Peyer's patch (tissue), 4 donors: ENCODE results near the gene RDH12. TPM values are rescaled to one million over a fixed set of nuclear protein-coding genes. Genes with fewer than 3 reads are reported as not detected.
A peak's percentile ranks its signal among the peaks of the same experiment; 100 is the strongest.

ENCODE experiments used
- DNase-seq, 3 donors: peaks; one replicate each; pipeline ENCODE4 v3.0.0-alpha.2; 2017 to 2019
- H3K27ac ChIP-seq, 4 donors: fragments of 200-600 bp; sonication (generic); one replicate each; pipeline ENCODE4 v1.5.1; 2016 to 2019
- H3K27me3 ChIP-seq, 2 donors: fragments of 200-600 bp; sonication (generic); one replicate each; pipeline ENCODE4 v1.5.1; 2019
- H3K36me3 ChIP-seq, 3 donors: fragments of 200-600 bp; sonication (generic); one replicate each; pipeline ENCODE4 v1.5.1; 2016 to 2019
- H3K4me1 ChIP-seq, 4 donors: fragments of 200-600 bp; sonication (generic); one replicate each; pipeline ENCODE4 v1.5.1; 2016 to 2019
- H3K4me3 ChIP-seq, 4 donors: fragments of 200-600 bp; sonication (generic); 1 replicate in 3 of 4; 2 replicates in 1 of 4; pipeline ENCODE4 v1.5.1; 2016 to 2019; ENCODE audit warnings: mild to moderate bottlenecking in 1 of 4
- H3K9me3 ChIP-seq, 4 donors: fragments of 200-600 bp; sonication (generic); one replicate each; pipeline ENCODE4 v1.5.1; 2016 to 2019; ENCODE audit warnings: mild to moderate bottlenecking in 1 of 4
- CTCF ChIP-seq, 6 experiments: fragments of 450-650 bp in 4 of 6; fragments of 200-600 bp in 2 of 6; sonication (generic) in 1 of 6; IDR thresholded peaks; one replicate each; pipeline ENCODE4 v1.5.1; 2017 to 2019; ENCODE audit warnings: antibody characterized with exemption in 6 of 6, mild to moderate bottlenecking in 3 of 6, moderate library complexity in 1 of 6
- POLR2A ChIP-seq, 2 donors: fragments of 450-650 bp; IDR thresholded peaks; one replicate each; pipeline ENCODE4 v1.5.1; 2017; ENCODE audit warnings: antibody characterized with exemption in 2 of 2, mild to moderate bottlenecking in 2 of 2, moderate library complexity in 2 of 2
- total RNA-seq, 4 donors: library from RNA; depleted of rRNA; stranded (reverse); fragments of >200 nt; gene quantifications; one replicate each; pipeline ENCODE4 v1.1.0, GENCODE V29; 2016

The RDH12 gene
- total RNA-seq, 4 donors from 2014 or later: not detected

DNA sequence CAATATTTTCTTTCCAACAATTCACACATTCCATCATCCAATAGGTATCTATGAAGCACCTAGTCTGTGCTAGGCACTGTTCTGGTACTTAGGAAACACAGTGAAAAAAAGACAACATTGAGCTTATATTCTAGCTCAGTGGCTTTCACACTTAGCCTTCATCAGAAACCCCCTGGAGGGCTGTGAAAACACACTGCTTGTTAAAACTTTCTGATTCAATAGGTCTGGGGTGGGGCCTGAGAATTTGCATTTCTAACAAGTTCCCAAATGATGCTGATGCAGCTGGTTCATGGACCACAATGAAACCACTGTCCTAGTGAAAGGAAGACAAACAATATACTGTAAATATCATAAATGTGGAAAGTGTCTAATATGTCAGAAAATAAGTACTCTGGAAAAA, 33.1 kb upstream of the RDH12 start:
- no peaks in the 10 kb centered on the region for H3K9me3 ChIP-seq
- DNase-seq: no peak
- peaks cover 0 to 30% (median 2%) of the 10 kb centered on the region in 4 donors for H3K4me1 ChIP-seq
- H3K27me3 ChIP-seq: no peaks in the 10 kb centered on the region
- H3K36me3 ChIP-seq: no peaks in the 10 kb centered on the region
- no peak overlapping the region for H3K4me3 ChIP-seq
- TF ChIP-seq POLR2A (IDR thresholded peaks at IDR 0.05) (no peak), CTCF (IDR thresholded peaks at IDR 0.05) (no peak)
- H3K27ac ChIP-seq: no peak overlapping the region

DNA sequence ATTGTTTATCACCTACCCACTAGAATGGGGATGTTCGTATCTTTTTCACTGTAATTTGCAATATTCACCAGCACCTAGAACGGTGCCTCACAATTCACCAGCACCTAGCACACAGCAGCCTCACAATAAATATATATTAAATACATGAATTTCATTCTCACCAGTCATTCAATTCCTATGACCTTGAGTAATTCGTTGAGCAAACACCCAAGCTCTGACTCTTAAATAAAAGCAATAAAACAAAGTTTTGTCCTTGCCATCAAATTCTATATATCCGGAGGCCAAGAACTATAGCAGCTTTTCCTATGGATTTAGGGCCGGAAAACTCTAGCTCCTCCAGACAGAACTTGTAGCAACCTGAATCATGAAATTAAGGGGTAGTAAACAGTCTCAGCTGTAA, 28.2 kb upstream of the RDH12 start:
- no peaks in the 10 kb centered on the region for H3K9me3 ChIP-seq
- H3K4me3 ChIP-seq: peak overlapping the region; percentile 75 to 93 (median 89)
- no peak for DNase-seq
- H3K4me1 ChIP-seq: peaks cover 0 to 26% (median 2%) of the 10 kb centered on the region in 4 donors
- TF ChIP-seq CTCF (IDR thresholded peaks at IDR 0.05) (no peak), POLR2A (IDR thresholded peaks at IDR 0.05) (no peak)
- H3K27ac ChIP-seq: peak overlapping the region in 1 of 4 donors; percentile 95
- H3K27me3 ChIP-seq: no peaks in the 10 kb centered on the region
- H3K36me3 ChIP-seq: peaks cover 0 to 6% (median 0%) of the 10 kb centered on the region in 3 donors

- H3K27ac ChIP-seq: peak overlapping the region; percentile 93 to 97 (median 96)
- TF ChIP-seq POLR2A (IDR thresholded peaks at IDR 0.05): no peak
- peak in 3 of 6 experiments; percentile 16 to 24 (median 21) for TF ChIP-seq CTCF (IDR thresholded peaks at IDR 0.05)
- H3K9me3 ChIP-seq: no peaks in the 10 kb centered on the region
- peak overlapping the region; percentile 75 to 93 (median 89) for H3K4me3 ChIP-seq
- H3K27me3 ChIP-seq: no peaks in the 10 kb centered on the region
- peaks cover 0 to 6% (median 0%) of the 10 kb centered on the region in 3 donors for H3K36me3 ChIP-seq
- H3K4me1 ChIP-seq: peaks cover 0 to 26% (median 2%) of the 10 kb centered on the region in 4 donors
- peak; percentile 64 to 83 (median 79) for DNase-seq
Observed at GRCh38 chr14:67674139-67674479, 27.6 kb upstream of the RDH12 start.

DNA sequence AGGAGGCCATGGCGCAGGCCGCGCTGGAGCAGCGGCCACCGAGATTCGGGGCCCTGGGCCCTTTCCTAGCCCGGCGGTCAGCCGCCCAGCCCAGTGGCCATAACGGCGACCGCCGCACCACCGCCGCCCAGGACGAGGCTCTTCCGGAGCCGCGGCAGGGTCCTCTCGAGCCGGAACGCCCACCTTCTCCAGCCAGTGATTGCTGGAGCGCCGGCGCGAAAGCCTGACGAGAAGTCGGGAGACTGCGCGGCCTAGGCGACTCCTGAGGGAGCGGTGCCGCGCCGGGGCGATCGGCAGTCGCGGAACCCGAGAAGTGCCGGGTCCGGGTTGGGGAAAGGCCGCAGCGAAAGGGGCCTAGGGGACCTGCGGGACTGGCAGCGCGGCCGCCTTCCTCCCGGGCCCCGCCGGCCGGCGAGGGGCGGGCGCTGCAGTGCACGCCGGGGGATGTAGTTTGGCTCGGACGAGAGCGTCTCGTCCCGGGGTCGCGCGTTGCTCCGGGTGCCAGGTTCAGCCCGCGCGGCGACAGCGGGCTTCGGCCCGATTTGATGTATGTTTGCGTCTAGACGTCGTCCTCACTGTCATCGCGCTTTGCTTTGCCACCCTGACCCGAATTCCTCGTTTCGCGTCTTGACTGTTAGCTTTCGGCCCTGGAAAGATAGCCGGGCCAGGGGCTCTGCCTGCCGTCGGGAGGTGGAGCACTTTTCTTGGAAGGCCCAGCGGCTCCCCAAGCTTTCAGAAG, 27.0 kb upstream of the RDH12 start, which contains the start of gene VTI1B:
VTI1B (minus strand) TSS at position 153 of the 739 bp plus-strand sequence; CDS start at position 10, 143 bp downstream.
- H3K27me3 ChIP-seq: no peaks in the 10 kb centered on the region
- peaks cover 0 to 6% (median 0%) of the 10 kb centered on the region in 3 donors for H3K36me3 ChIP-seq
- TF ChIP-seq CTCF (IDR thresholded peaks at IDR 0.05) (no peak), POLR2A (IDR thresholded peaks at IDR 0.05) (peak; percentile 68 to 84)
- H3K4me3 ChIP-seq: peak within 1 kb of the TSS; percentile 75 to 93 (median 89)
- DNase-seq: peak; percentile 74 to 90 (median 83)
- no peaks in the 10 kb centered on the region for H3K9me3 ChIP-seq
- peaks cover 0 to 26% (median 2%) of the 10 kb centered on the region in 4 donors for H3K4me1 ChIP-seq
- H3K27ac ChIP-seq: peak within 1 kb of the TSS; percentile 93 to 97 (median 96)

- H3K36me3 ChIP-seq: peaks cover 0 to 6% (median 0%) of the 10 kb centered on the region in 3 donors
- no peaks in the 10 kb centered on the region for H3K9me3 ChIP-seq
- DNase-seq: no peak
- TF ChIP-seq CTCF (IDR thresholded peaks at IDR 0.05) (no peak), POLR2A (IDR thresholded peaks at IDR 0.05) (no peak)
- H3K27ac ChIP-seq: peak overlapping the region; percentile 93 to 97 (median 96)
- peaks cover 0 to 26% (median 2%) of the 10 kb centered on the region in 4 donors for H3K4me1 ChIP-seq
- no peaks in the 10 kb centered on the region for H3K27me3 ChIP-seq
- peak overlapping the region; percentile 75 to 93 (median 89) for H3K4me3 ChIP-seq
Observed at GRCh38 chr14:67675219-67675582, 26.5 kb upstream of the RDH12 start.
